GM12878 (cell line): ENCODE data around the gene CIAO2B. TPM values are rescaled to one million over a fixed set of nuclear protein-coding genes. Genes with fewer than 3 reads are reported as not detected.

Source experiments
- ATAC-seq: fragments of 200-7000 bp; cut with Tn5 transposase; 3 replicates; pipeline ENCODE4 v1.9.1; 2020; ENCODE audit warnings: mild to moderate bottlenecking, moderate library complexity
- BruUV-seq: library from RNA; stranded (reverse); fragments of 400-500 nt; replicated peaks from 2 replicates; lab custom pipeline; 2021; lab: Mats Ljungman, UMichigan
- CTCF ChIA-PET: fragments of 300-600 bp; sonication (Branson Sonifier 250); formaldehyde crosslinking; extraction: SDS; loops from one replicate; lab custom pipeline; 2021; ENCODE audit warnings: inconsistent platforms; lab: Yijun Ruan, JAX
- POLR2A ChIA-PET: fragments of 350-600 bp; formaldehyde crosslinking; extraction: SDS; loops from one replicate; lab custom pipeline; 2021; ENCODE audit warnings: inconsistent platforms; lab: Charles Lee
- RAD21 ChIA-PET: fragments of 300-600 bp; sonication (Branson Sonifier 250); formaldehyde crosslinking; loops from one replicate; lab custom pipeline; 2023; ENCODE audit warnings: antibody characterized with exemption; ENCODE audit not compliant: unreplicated experiment; lab: Charles Lee
- SMC1A ChIA-PET: fragments of 300-600 bp; sonication (Branson Sonifier 250); formaldehyde crosslinking; loops from one replicate; lab custom pipeline; 2023; ENCODE audit not compliant: unreplicated experiment, uncharacterized antibody; lab: Charles Lee
- DNase-seq: peaks from one replicate; pipeline ENCODE4 v3.0.0-alpha.2; 2011; ENCODE audit warnings: low read depth, low spot score
- FAIRE-seq: peaks from 3 replicates; lab custom pipeline; 2011; peaks lifted over from hg19 to GRCh38; lab: Jason Lieb, UNC
- H2AFZ ChIP-seq: 2 replicates; pipeline ENCODE4 v1.6.0; 2011; ENCODE audit warnings: low read depth, low read length, control low read depth; ENCODE audit not compliant: control insufficient read depth
- H3K27ac ChIP-seq: 2 replicates; pipeline ENCODE4 v1.5.1; 2011; ENCODE audit warnings: control low read depth; ENCODE audit not compliant: control insufficient read depth, insufficient read depth
- H3K27me3 ChIP-seq, 2 experiments: replicated peaks in 1 of 2; 2 replicates each; pipeline versions ENCODE4 v1.6.0 to v1.6.1; 2011; ENCODE audit warnings: low read length in 1 of 2; ENCODE audit not compliant: control insufficient read depth in 2 of 2, insufficient read depth in 2 of 2
- H3K36me3 ChIP-seq, 2 experiments: 2 replicates each; pipeline ENCODE4 v1.5.1; 2011; ENCODE audit warnings: low read length in 1 of 2; ENCODE audit not compliant: control insufficient read depth in 2 of 2, insufficient read depth in 2 of 2
- H3K4me1 ChIP-seq: 2 replicates; pipeline ENCODE4 v1.6.1; 2011; ENCODE audit warnings: mild to moderate bottlenecking, low read length, moderate library complexity, mixed read lengths; ENCODE audit not compliant: control insufficient read depth, insufficient read depth
- H3K4me2 ChIP-seq: 2 replicates; pipeline ENCODE4 v1.6.0; 2011; ENCODE audit warnings: control low read depth; ENCODE audit not compliant: control insufficient read depth, insufficient read depth
- H3K4me3 ChIP-seq: fragments of 200-600 bp; sonication (generic); 2 replicates; pipeline ENCODE4 v1.5.1; 2016
- H3K79me2 ChIP-seq: 2 replicates; pipeline ENCODE4 v1.6.0; 2011; ENCODE audit warnings: low read length; ENCODE audit not compliant: control insufficient read depth, insufficient read depth
- H3K9ac ChIP-seq: 2 replicates; pipeline ENCODE4 v1.8.0; 2011; ENCODE audit warnings: low read length, control low read depth, mixed read lengths; ENCODE audit not compliant: control insufficient read depth, insufficient read depth
- H3K9me3 ChIP-seq: replicated peaks from 3 replicates; pipeline ENCODE4 v1.5.1; 2011; ENCODE audit warnings: mild to moderate bottlenecking, low read length; ENCODE audit not compliant: control insufficient read depth, insufficient read depth
- H4K20me1 ChIP-seq: 2 replicates; pipeline ENCODE4 v1.6.0; 2011; ENCODE audit not compliant: control insufficient read depth, insufficient read depth
- ASH2L ChIP-seq: fragments of 300-600, 200-600 bp; sonication (generic); IDR thresholded peaks from 2 replicates; pipeline ENCODE4 v1.6.1; 2017; ENCODE audit warnings: low read depth, mild to moderate bottlenecking, borderline replicate concordance
- BRCA1 ChIP-seq: IDR thresholded peaks from 2 replicates; pipeline ENCODE4 v1.6.1; 2011; ENCODE audit warnings: low read depth, low read length, improper control_type of control experiment
- CHD1 ChIP-seq: IDR thresholded peaks from 2 replicates; pipeline ENCODE4 v1.6.1; 2012; ENCODE audit warnings: low read depth, low read length, improper control_type of control experiment
- CHD2 ChIP-seq: IDR thresholded peaks from 2 replicates; pipeline ENCODE4 v1.6.1; 2011; ENCODE audit warnings: low read depth, low read length, improper control_type of control experiment, borderline replicate concordance
- ESRRA ChIP-seq: IDR thresholded peaks from 2 replicates; pipeline ENCODE4 v1.6.1; 2012; ENCODE audit warnings: mild to moderate bottlenecking, low read length, improper control_type of control experiment
- EZH2 ChIP-seq: IDR thresholded peaks from 2 replicates; pipeline ENCODE4 v1.6.1; 2012; ENCODE audit warnings: low read depth, mild to moderate bottlenecking, control low read depth, inconsistent platforms, low read length, borderline replicate concordance; ENCODE audit not compliant: control insufficient read depth
- GABPA ChIP-seq: IDR thresholded peaks from 2 replicates; pipeline ENCODE4 v1.6.1; 2014; ENCODE audit warnings: antibody characterized with exemption, low read depth, mild to moderate bottlenecking, inconsistent platforms
- MEF2B ChIP-seq: fragments of 450-650 bp; IDR thresholded peaks from 2 replicates; pipeline ENCODE4 v1.6.1; 2018; ENCODE audit warnings: mild to moderate bottlenecking, moderate library complexity; ENCODE audit not compliant: partially characterized antibody, poor library complexity, severe bottlenecking
- RAD21 ChIP-seq: IDR thresholded peaks from 2 replicates; pipeline ENCODE4 v1.6.1; 2011; ENCODE audit warnings: mild to moderate bottlenecking, low read depth, low read length, moderate library complexity; ENCODE audit not compliant: insufficient read depth
- SIN3A ChIP-seq: IDR thresholded peaks from 2 replicates; pipeline ENCODE4 v1.6.1; 2012; ENCODE audit warnings: low read depth, low read length, improper control_type of control experiment
- SP1 ChIP-seq: IDR thresholded peaks from one replicate; pipeline ENCODE4 v1.6.1; 2011; ENCODE audit warnings: low read depth, low read length
- TCF7 ChIP-seq: IDR thresholded peaks from 2 replicates; pipeline ENCODE4 v1.6.1; 2014; ENCODE audit warnings: antibody characterized with exemption, borderline replicate concordance
- ZNF622 ChIP-seq: fragments of 450-650 bp; IDR thresholded peaks from 2 replicates; pipeline ENCODE4 v1.6.1; 2017; ENCODE audit warnings: mild to moderate bottlenecking, inconsistent platforms
- ZZZ3 ChIP-seq: IDR thresholded peaks from 2 replicates; pipeline ENCODE4 v1.6.1; 2011; ENCODE audit warnings: low read depth; ENCODE audit not compliant: control insufficient read depth, insufficient read length
- WGBS: methylation state at CpG from one replicate; pipeline ENCODE4 v1.1.6; 2016; ENCODE audit warnings: low lambda C conversion rate; ENCODE audit not compliant: insufficient replicate concordance, insufficient coverage; ENCODE audit errors: missing lambda C conversion rate; 5-methylcytosine and 5-hydroxymethylcytosine counted together
- in situ Hi-C: fragments of 300-500 bp; cut with MboI; formaldehyde crosslinking; loops from 9 replicates; pipeline ENCODE4 v1.14.3; 2018; ENCODE audit warnings: mixed read lengths
- intact Hi-C: fragments of 100-400 bp; cut with micrococcal nuclease; formaldehyde crosslinking; loops from one replicate; pipeline ENCODE4 v1.14.2; 2022; ENCODE audit not compliant: unreplicated experiment
- polyA plus RNA-seq, 11 experiments: library from polyadenylated mRNA; depleted of rRNA in 4 of 11; unstranded in 6 of 11; stranded (reverse) in 5 of 11; fragments of >200 nt; fragmentation: Nextera tagmentation in 4 of 11; fragmentation: Illumina TruSeq in 1 of 11; extraction: Ambion mirVana in 4 of 11; extraction: Trizol in 1 of 11; gene quantifications; 1 replicate in 1 of 11; 2 replicates in 10 of 11; pipeline versions ENCODE4 v1.2.1 to v1.2.3, GENCODE V29; 2011 to 2016; ENCODE audit warnings: inconsistent platforms in 2 of 11, missing spikeins in 2 of 11, low read depth in 1 of 11
- total RNA-seq, 4 experiments: library from RNA; depleted of rRNA in 3 of 4; stranded (reverse); fragments of >200 nt in 3 of 4; fragmentation: Illumina TruSeq in 1 of 4; extraction: Trizol in 1 of 4; gene quantifications; 2 replicates each; pipeline versions ENCODE4 v1.2.1 to v1.2.3, GENCODE V29; 2013 to 2021

The CIAO2B gene
- total and polyA plus RNA-seq, 10 of the 15 experiments (the other 5 are each of a cell fraction or from before 2014, with no cell fraction given) = 76.4 to 241 (median 138) TPM

DNA sequence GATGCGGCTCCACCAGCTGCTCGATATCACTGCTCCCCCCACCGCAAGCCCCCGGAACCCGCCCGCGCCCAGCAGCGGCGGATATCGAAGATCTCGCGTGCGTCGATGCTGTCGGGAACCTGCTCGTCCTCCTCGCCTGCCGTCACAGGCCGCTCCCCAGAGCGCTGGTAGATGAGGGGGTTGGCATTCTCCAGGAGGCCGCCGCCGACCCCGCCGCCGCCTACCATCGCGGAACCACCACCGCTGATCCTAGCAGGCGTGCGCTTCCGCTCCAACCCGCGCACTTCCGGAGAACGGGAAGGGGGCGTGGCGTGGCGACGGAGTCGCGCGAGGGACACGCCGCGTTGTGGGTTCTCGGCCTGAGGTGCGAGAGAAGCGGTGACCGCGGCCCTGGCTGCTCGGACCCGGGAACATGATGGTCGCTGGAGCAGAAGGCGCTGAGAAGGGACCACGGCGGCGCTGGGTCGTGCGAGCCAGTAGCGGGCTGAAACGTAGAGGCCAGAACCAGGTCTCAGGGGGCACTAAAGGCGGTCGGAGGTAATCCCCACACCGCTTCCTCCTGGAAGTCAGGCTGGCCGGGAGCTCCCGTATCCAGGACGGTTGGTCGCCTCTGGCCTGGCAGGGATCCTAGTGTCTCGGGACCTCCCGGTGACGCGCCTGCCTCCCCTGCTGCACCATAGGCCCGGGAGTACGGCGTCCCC, at the start of gene CIAO2B (continued):
- TF ChIP-seq MEF2B (no peak), RAD21 (no peak), SIN3A (peak; percentile 91), EZH2 (no peak), ZZZ3 (no peak), ESRRA (no peak), CHD2 (peak; percentile 81), ASH2L (0 out of 2 replicates have a peak, but pooled peaks have one; percentile 27), CHD1 (no peak), BRCA1 (peak; percentile 43; the same call in 1 of the 2 replicates), ZNF622 (no peak), TCF7 (no peak), GABPA (peak; percentile 91)

DNA sequence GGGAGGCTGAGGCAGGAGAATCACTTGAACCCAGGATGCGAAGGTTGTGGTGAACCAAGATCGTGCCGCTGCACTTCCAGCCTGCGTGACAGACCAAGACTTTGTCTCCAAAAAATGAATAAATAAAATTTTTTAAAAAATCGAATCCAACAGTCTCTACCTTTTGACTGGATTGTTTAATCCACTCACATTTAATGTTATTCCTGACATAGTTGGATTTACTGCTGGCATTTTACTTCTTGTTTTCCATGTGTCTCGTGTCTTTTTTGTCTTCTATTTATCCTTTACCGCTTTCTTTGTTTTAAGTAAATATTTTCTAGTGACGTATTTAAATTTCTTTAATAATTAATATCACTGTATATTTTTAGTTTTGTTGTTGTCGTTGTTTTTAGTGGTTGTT, 48.8 kb upstream of the CIAO2B start:
- no peaks in the 10 kb centered on the region for H3K4me1 ChIP-seq
- RAD21 ChIA-PET = interaction anchor here (0.5 to 1.5 kb wide), 4 partner anchors 35 to 207 kb away, joined by 3 to 6 read pairs (median 3); partner anchors contain the start of gene EXOC3L1
- H3K36me3 ChIP-seq = no peaks in the 10 kb centered on the region
- no peaks in the 10 kb centered on the region for H3K79me2 ChIP-seq
- in situ Hi-C loops = loop anchor here (25.0 kb wide), 1 partner anchor 429 kb away; the partner anchor contains the start of gene ZDHHC1
- TF ChIP-seq TCF7 (no peak), SP1 (no peak)
- H3K27ac ChIP-seq = no peak overlapping the region
- SMC1A ChIA-PET = interaction anchor here (1.1 kb wide), 1 partner anchor 15 kb away, joined by 3 read pairs; no protein-coding TSS in a partner anchor
- no peak overlapping the region for H3K9ac ChIP-seq
- intact Hi-C loops = no loop called here
- H3K9me3 ChIP-seq = no peaks in the 10 kb centered on the region
- no TSS peak for BruUV-seq
- FAIRE-seq = no peak
- H3K4me2 ChIP-seq = no peak overlapping the region
- WGBS = 77% methylated on average over 9 of the region's 9 CpGs
- no peak overlapping the region for H2AFZ ChIP-seq
- H3K27me3 ChIP-seq = no peaks in the 10 kb centered on the region
- no peak for DNase-seq
- CTCF ChIA-PET = interaction anchor here (0.6 to 1.5 kb wide), 8 partner anchors 22 to 320 kb away, joined by 3 to 6 read pairs (median 4); partner anchors contain the start of gene CES3
- H4K20me1 ChIP-seq = no peaks in the 10 kb centered on the region
- ATAC-seq = no peak
- no peak overlapping the region for H3K4me3 ChIP-seq
- POLR2A ChIA-PET = no interaction called here
